Adrenal gland (tissue), 12 donors: Measurements from ENCODE around the gene MUC16. TPM values are rescaled to one million over a fixed set of nuclear protein-coding genes. Genes with fewer than 3 reads are reported as not detected.

Source experiments
- DNase-seq, 7 donors: peaks; one replicate each; pipeline ENCODE4 v3.0.0-alpha.2; 2019 to 2020
- H3K27ac ChIP-seq, 5 donors: fragments of 200-600 bp; sonication (generic) in 4 of 5; 1 replicate in 3 of 5; 2 replicates in 2 of 5; pipeline versions ENCODE4 v1.5.1 to v1.8.0; 2016 to 2020; ENCODE audit warnings: mild to moderate bottlenecking in 1 of 5
- H3K27me3 ChIP-seq: fragments of 200-600 bp; 2 replicates; pipeline ENCODE4 v1.8.0; 2021
- H3K36me3 ChIP-seq, 2 donors: fragments of 200-600 bp; replicated peaks in 1 of 2; 1 replicate in 1 of 2; 2 replicates in 1 of 2; pipeline versions ENCODE4 v1.5.1 to v1.8.0; 2018 to 2022
- H3K4me1 ChIP-seq, 2 donors: fragments of 200-600 bp; replicated peaks in 1 of 2; 1 replicate in 1 of 2; 2 replicates in 1 of 2; pipeline versions ENCODE4 v1.5.1 to v1.8.0; 2018 to 2021
- H3K4me3 ChIP-seq, 4 donors: fragments of 200-600 bp; sonication (generic) in 3 of 4; one replicate each; pipeline ENCODE4 v1.5.1; 2016 to 2018
- H3K9me3 ChIP-seq, 3 donors: fragments of 200-600 bp; sonication (generic) in 1 of 3; replicated peaks in 1 of 3; 1 replicate in 2 of 3; 2 replicates in 1 of 3; pipeline versions ENCODE4 v1.5.1 to v1.8.0; 2016 to 2021
- CTCF ChIP-seq, 6 experiments: fragments of 450-650 bp in 4 of 6; fragments of 200-600 bp in 2 of 6; sonication (generic) in 1 of 6; IDR thresholded peaks; 1 replicate in 5 of 6; 2 replicates in 1 of 6; pipeline versions ENCODE4 v1.5.1 to v1.8.0; 2016 to 2021; ENCODE audit warnings: antibody characterized with exemption in 6 of 6, mild to moderate bottlenecking in 2 of 6, moderate library complexity in 1 of 6
- POLR2A ChIP-seq, 2 donors: fragments of 450-650 bp; IDR thresholded peaks; one replicate each; pipeline ENCODE4 v1.6.1; 2017; ENCODE audit warnings: antibody characterized with exemption in 2 of 2, mild to moderate bottlenecking in 2 of 2, moderate library complexity in 1 of 2
- WGBS, 4 donors: extraction: QIAGEN DNeasy Blood & Tissue Kit in 2 of 4; methylation state at CpG; one replicate each; pipeline versions ENCODE4 v1.1.5 to v1.1.7; 2013 to 2017; 5-methylcytosine and 5-hydroxymethylcytosine counted together
- intact Hi-C, 2 donors: fragments of 100-400 bp; cut with DNase I; formaldehyde crosslinking; loops; one replicate each; pipeline versions ENCODE4 v1.14.1 to v1.15.0; 2022 to 2023
- polyA plus RNA-seq, 3 donors: library from polyadenylated mRNA; stranded (reverse); fragments of 200-250 nt in 2 of 3; fragments of 350-450 nt in 1 of 3; fragmentation: Illumina TruSeq in 1 of 3; extraction: RNeasy Lipid Tissue Mini Kit (QIAGEN cat#74804) in 1 of 3; gene quantifications; one replicate each; pipeline ENCODE4 v1.2.3, GENCODE V29; 2013 to 2014
- total RNA-seq, 9 donors: library from RNA; depleted of rRNA in 4 of 9; stranded (reverse); fragments of >200 nt in 4 of 9; fragments of 120-200 nt in 1 of 9; fragmentation: NEBNext Ultra II Directional in 1 of 9; extraction: Animal tissue kit (Norgen Biotek cat#: 25700) in 1 of 9; gene quantifications; one replicate each; pipeline versions ENCODE4 v1.1.0 to v1.2.4, GENCODE V29; 2013 to 2023
- donor health status: healthy with polysubstance abuse.
- donor health status: Bipolar disorder and iron deficiency.
- donor health status: DM: yes; HTN: yes; CAD: no.
- donor health status: DM: no; HTN: no; CAD: no.
- donor health status: DM: no; HTN: no; CAD: no.
- donor health status: DM: yes; HTN: yes; CAD: no.

MUC16 gene
- total and polyA plus RNA-seq, 12 donors = 0.04 to 0.07 TPM; not detected in 10

- H3K36me3 ChIP-seq = no peaks in the 10 kb centered on the region
- no peak for DNase-seq
- H3K4me3 ChIP-seq = no peak overlapping the region
- WGBS, 4 donors = 43 to 55% (median 51%) methylated on average over 7 of the region's 7 CpGs
- TF ChIP-seq POLR2A (IDR thresholded peaks at IDR 0.05) (no peak), CTCF (IDR thresholded peaks at IDR 0.05) (no peak)
- no peaks in the 10 kb centered on the region for H3K4me1 ChIP-seq
- intact Hi-C loops = no loop called here
- H3K27me3 ChIP-seq = no peaks in the 10 kb centered on the region
- H3K27ac ChIP-seq = no peak overlapping the region
- H3K9me3 ChIP-seq = no peaks in the 10 kb centered on the region
Observed at GRCh38 chr19:9014803-9015202, 4.6 kb upstream of the MUC16 start.

GRCh38 chr19:9013988-9014387 lies 3.8 kb upstream of the MUC16 start:
- DNase-seq = no peak
- Histone ChIP-seq H3K27me3 (no peaks in the 10 kb centered on the region), H3K9me3 (no peaks in the 10 kb centered on the region), H3K27ac (no peak overlapping the region), H3K4me3 (no peak overlapping the region), H3K36me3 (no peaks in the 10 kb centered on the region), H3K4me1 (no peaks in the 10 kb centered on the region)
- TF ChIP-seq POLR2A (IDR thresholded peaks at IDR 0.05) (no peak), CTCF (IDR thresholded peaks at IDR 0.05) (no peak)
- intact Hi-C loops = no loop called here
- 79 to 95% (median 85%) methylated on average over 1 of the region's 1 CpG for WGBS, 4 donors

GRCh38 chr19:9011875-9012274 lies 1.7 kb upstream of the MUC16 start:
- Histone ChIP-seq H3K27ac (no peak overlapping the region), H3K4me3 (no peak overlapping the region), H3K36me3 (no peaks in the 10 kb centered on the region), H3K27me3 (no peaks in the 10 kb centered on the region), H3K4me1 (no peaks in the 10 kb centered on the region), H3K9me3 (no peaks in the 10 kb centered on the region)
- intact Hi-C loops = no loop called here
- 57 to 74% (median 68%) methylated on average over 2 of the region's 2 CpGs for WGBS, 4 donors
- no peak for TF ChIP-seq POLR2A (IDR thresholded peaks at IDR 0.05)
- no peak for TF ChIP-seq CTCF (IDR thresholded peaks at IDR 0.05)
- DNase-seq = no peak

GRCh38 chr19:9010693-9011092 lies 484 bp upstream of the MUC16 start:
- H3K4me3 ChIP-seq = no peak overlapping the region
- DNase-seq = no peak
- WGBS, 4 donors = 69 to 93% (median 73%) methylated on average over 3 to 12 of the region's 12 CpGs
- intact Hi-C loops = no loop called here
- TF ChIP-seq CTCF (IDR thresholded peaks at IDR 0.05) (no peak), POLR2A (IDR thresholded peaks at IDR 0.05) (no peak)
- H3K9me3 ChIP-seq = no peaks in the 10 kb centered on the region
- H3K4me1 ChIP-seq = no peaks in the 10 kb centered on the region
- H3K36me3 ChIP-seq = no peaks in the 10 kb centered on the region
- H3K27me3 ChIP-seq = no peaks in the 10 kb centered on the region
- no peak overlapping the region for H3K27ac ChIP-seq
